ENCODE measurements around the gene TNF. TPM values are rescaled to one million over a fixed set of nuclear protein-coding genes. Genes with fewer than 3 reads are reported as not detected.
A peak's percentile ranks its signal among the peaks of the same experiment; 100 is the strongest.

TNF gene
- total RNA-seq, 3 donors from 2014 or later = 0.41 to 1.7 (median 1.1) TPM

DNA sequence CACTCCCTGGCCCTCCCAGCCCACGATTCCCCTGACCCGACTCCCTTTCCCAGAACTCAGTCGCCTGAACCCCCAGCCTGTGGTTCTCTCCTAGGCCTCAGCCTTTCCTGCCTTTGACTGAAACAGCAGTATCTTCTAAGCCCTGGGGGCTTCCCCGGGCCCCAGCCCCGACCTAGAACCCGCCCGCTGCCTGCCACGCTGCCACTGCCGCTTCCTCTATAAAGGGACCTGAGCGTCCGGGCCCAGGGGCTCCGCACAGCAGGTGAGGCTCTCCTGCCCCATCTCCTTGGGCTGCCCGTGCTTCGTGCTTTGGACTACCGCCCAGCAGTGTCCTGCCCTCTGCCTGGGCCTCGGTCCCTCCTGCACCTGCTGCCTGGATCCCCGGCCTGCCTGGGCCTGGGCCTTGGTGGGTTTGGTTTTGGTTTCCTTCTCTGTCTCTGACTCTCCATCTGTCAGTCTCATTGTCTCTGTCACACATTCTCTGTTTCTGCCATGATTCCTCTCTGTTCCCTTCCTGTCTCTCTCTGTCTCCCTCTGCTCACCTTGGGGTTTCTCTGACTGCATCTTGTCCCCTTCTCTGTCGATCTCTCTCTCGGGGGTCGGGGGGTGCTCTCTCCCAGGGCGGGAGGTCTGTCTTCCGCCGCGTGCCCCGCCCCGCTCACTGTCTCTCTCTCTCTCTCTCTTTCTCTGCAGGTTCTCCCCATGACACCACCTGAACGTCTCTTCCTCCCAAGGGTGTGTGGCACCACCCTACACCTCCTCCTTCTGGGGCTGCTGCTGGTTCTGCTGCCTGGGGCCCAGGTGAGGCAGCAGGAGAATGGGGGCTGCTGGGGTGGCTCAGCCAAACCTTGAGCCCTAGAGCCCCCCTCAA, 3.1 kb upstream of the TNF start, which contains the start of gene LTA:
Gene LTA, plus strand, starts transcription at position 249 of the 871 bp plus-strand sequence. Its CDS starts 454 bp downstream, at position 703.
- intact Hi-C loops (cut with DNase I, micrococcal nuclease) = no loop called here
- DNase-seq (peak in 2 of 3 donors; percentile 42 to 75), ATAC-seq (peak; percentile 61)
- Histone ChIP-seq H3K36me3 (ENCODE audit: low read depth) (no peaks in the 10 kb centered on the region), H3K4me3 (no peak within 1 kb of the TSS), H3K9me3 (no peaks in the 10 kb centered on the region), H3K4me1 (ENCODE audit: low read depth) (peaks cover 3% of the 10 kb centered on the region)
- TF ChIP-seq, protein P1, sequence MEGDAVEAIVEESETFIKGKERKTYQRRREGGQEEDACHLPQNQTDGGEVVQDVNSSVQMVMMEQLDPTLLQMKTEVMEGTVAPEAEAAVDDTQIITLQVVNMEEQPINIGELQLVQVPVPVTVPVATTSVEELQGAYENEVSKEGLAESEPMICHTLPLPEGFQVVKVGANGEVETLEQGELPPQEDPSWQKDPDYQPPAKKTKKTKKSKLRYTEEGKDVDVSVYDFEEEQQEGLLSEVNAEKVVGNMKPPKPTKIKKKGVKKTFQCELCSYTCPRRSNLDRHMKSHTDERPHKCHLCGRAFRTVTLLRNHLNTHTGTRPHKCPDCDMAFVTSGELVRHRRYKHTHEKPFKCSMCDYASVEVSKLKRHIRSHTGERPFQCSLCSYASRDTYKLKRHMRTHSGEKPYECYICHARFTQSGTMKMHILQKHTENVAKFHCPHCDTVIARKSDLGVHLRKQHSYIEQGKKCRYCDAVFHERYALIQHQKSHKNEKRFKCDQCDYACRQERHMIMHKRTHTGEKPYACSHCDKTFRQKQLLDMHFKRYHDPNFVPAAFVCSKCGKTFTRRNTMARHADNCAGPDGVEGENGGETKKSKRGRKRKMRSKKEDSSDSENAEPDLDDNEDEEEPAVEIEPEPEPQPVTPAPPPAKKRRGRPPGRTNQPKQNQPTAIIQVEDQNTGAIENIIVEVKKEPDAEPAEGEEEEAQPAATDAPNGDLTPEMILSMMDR (IDR thresholded peaks at IDR 0.05) = no peak

DNA sequence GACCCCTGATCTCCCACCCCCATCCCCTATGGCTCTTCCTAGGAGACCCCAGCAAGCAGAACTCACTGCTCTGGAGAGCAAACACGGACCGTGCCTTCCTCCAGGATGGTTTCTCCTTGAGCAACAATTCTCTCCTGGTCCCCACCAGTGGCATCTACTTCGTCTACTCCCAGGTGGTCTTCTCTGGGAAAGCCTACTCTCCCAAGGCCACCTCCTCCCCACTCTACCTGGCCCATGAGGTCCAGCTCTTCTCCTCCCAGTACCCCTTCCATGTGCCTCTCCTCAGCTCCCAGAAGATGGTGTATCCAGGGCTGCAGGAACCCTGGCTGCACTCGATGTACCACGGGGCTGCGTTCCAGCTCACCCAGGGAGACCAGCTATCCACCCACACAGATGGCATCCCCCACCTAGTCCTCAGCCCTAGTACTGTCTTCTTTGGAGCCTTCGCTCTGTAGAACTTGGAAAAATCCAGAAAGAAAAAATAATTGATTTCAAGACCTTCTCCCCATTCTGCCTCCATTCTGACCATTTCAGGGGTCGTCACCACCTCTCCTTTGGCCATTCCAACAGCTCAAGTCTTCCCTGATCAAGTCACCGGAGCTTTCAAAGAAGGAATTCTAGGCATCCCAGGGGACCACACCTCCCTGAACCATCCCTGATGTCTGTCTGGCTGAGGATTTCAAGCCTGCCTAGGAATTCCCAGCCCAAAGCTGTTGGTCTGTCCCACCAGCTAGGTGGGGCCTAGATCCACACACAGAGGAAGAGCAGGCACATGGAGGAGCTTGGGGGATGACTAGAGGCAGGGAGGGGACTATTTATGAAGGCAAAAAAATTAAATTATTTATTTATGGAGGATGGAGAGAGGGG, 1.9 kb upstream of the TNF start:
- ATAC-seq (no peak), DNase-seq (no peak)
- Histone ChIP-seq H3K4me3 (no peak overlapping the region), H3K4me1 (ENCODE audit: low read depth) (peaks cover 3% of the 10 kb centered on the region), H3K36me3 (ENCODE audit: low read depth) (no peaks in the 10 kb centered on the region), H3K9me3 (no peaks in the 10 kb centered on the region)
- TF ChIP-seq, protein P1 (IDR thresholded peaks at IDR 0.05) = no peak
- intact Hi-C loops (cut with DNase I, micrococcal nuclease) = no loop called here

DNA sequence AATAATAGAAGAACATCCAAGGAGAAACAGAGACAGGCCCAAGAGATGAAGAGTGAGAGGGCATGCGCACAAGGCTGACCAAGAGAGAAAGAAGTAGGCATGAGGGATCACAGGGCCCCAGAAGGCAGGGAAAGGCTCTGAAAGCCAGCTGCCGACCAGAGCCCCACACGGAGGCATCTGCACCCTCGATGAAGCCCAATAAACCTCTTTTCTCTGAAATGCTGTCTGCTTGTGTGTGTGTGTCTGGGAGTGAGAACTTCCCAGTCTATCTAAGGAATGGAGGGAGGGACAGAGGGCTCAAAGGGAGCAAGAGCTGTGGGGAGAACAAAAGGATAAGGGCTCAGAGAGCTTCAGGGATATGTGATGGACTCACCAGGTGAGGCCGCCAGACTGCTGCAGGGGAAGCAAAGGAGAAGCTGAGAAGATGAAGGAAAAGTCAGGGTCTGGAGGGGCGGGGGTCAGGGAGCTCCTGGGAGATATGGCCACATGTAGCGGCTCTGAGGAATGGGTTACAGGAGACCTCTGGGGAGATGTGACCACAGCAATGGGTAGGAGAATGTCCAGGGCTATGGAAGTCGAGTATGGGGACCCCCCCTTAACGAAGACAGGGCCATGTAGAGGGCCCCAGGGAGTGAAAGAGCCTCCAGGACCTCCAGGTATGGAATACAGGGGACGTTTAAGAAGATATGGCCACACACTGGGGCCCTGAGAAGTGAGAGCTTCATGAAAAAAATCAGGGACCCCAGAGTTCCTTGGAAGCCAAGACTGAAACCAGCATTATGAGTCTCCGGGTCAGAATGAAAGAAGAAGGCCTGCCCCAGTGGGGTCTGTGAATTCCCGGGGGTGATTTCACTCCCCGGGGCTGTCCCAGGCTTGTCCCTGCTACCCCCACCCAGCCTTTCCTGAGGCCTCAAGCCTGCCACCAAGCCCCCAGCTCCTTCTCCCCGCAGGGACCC, 981 bp upstream of the TNF start:
- H3K36me3 ChIP-seq (ENCODE audit: low read depth) = no peaks in the 10 kb centered on the region
- intact Hi-C loops (cut with DNase I, micrococcal nuclease) = no loop called here
- ATAC-seq (no peak), DNase-seq (no peak)
- TF ChIP-seq, protein P1 (IDR thresholded peaks at IDR 0.05) = no peak
- H3K4me3 ChIP-seq = no peak overlapping the region
- no peaks in the 10 kb centered on the region for H3K9me3 ChIP-seq
- no peaks in the 10 kb centered on the region for H3K4me1 ChIP-seq (ENCODE audit: low read depth)

GRCh38 chr6:31575952-31576685, 754 bp downstream of the TNF start:
- DNase-seq = no peak
- ATAC-seq = no peak
- H3K9me3 ChIP-seq = no peaks in the 10 kb centered on the region
- peak overlapping the region; percentile 6 for H3K4me3 ChIP-seq
- TF ChIP-seq, protein P1 (IDR thresholded peaks at IDR 0.05) = no peak
- no peaks in the 10 kb centered on the region for H3K36me3 ChIP-seq (ENCODE audit: low read depth)
- H3K4me1 ChIP-seq (ENCODE audit: low read depth) = peaks cover 5% of the 10 kb centered on the region
- intact Hi-C loops (cut with DNase I, micrococcal nuclease) = no loop called here
